GM18868 (cell line): ENCODE data around the gene ZNF627.
"Not testable (repeated sequence)": the region's sequence is repeated elsewhere in the genome, so short reads cannot be mapped to it uniquely, and the experiment has no call there.

Experiments used
- ATAC-seq: cut with Tn5 transposase; IDR thresholded peaks from one replicate; pipeline ENCODE4 v1.9.1; 2021; ENCODE audit warnings: mild to moderate bottlenecking, moderate library complexity; ENCODE audit not compliant: unreplicated experiment

The ZNF627 gene

GRCh38 chr19:11620553-11620952 lies 23.3 kb downstream of the ZNF627 start:
- no peak for ATAC-seq

- not testable (repeated sequence) for ATAC-seq
Measured at GRCh38 chr19:11622401-11622800, 25.1 kb downstream of the ZNF627 start.

GRCh38 chr19:11624069-11624463 lies 26.8 kb downstream of the ZNF627 start:
- no peak for ATAC-seq

DNA sequence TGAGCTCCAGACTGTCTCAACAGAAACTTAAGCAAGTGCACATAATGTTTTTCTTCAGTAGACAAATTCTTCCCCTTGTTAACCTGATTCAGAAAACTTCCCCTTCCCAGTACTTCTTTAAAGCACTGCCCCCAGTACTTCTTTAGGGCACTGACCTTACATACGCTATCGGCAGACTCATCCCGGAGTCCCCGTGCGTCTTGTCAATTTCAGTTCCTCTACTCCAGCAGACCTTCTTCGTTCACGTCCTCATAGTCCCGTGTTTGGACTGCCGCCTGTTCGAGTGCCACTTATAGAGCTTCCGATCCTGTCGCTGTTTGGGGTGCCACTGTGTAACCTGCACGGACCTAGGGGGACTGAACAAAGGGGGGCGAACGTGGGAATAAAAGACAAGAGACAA lies 29.0 kb downstream of the ZNF627 start:
- ATAC-seq: no peak

DNA sequence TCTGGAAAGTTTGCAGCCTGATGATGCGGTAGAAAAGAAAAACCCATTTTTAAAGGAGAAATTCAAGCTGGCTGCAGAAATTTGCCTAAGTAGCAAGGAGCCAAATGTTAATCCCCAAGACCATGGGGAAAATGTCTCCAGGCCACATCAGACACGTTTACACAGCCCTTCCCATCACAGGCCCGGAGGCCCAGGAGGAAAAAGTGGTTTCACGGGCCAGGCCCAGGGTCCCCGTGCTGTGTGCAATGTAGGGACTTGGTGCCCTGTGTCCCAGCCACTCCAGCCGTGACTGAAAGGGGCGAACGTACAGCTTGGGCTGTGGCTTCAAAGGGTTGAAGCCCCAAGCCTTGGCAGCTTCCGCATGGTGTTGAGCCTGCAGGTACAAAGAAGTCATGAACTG lies 35.9 kb downstream of the ZNF627 start:
- no peak for ATAC-seq

- ATAC-seq: not testable (repeated sequence)
Measured at GRCh38 chr19:11634018-11634662, 36.9 kb downstream of the ZNF627 start.

DNA sequence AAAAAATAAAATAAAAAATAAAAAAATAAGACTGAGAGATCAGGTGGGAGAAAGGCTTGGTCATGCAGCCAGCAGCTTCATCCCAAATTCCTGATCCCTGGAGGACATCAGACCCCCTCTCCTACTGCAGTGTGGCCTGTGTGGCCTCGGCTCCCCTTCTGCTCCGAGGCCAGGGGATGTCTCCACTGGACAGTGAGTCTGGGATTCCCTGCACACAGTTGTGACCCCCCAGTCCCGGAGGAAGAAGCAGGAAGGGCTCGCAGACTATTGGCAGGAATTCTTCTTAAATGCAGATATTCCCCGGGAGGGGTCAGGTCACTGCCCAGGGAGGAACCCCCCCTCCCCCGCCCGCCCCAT lies 41.9 kb downstream of the ZNF627 start:
- ATAC-seq: no peak

DNA sequence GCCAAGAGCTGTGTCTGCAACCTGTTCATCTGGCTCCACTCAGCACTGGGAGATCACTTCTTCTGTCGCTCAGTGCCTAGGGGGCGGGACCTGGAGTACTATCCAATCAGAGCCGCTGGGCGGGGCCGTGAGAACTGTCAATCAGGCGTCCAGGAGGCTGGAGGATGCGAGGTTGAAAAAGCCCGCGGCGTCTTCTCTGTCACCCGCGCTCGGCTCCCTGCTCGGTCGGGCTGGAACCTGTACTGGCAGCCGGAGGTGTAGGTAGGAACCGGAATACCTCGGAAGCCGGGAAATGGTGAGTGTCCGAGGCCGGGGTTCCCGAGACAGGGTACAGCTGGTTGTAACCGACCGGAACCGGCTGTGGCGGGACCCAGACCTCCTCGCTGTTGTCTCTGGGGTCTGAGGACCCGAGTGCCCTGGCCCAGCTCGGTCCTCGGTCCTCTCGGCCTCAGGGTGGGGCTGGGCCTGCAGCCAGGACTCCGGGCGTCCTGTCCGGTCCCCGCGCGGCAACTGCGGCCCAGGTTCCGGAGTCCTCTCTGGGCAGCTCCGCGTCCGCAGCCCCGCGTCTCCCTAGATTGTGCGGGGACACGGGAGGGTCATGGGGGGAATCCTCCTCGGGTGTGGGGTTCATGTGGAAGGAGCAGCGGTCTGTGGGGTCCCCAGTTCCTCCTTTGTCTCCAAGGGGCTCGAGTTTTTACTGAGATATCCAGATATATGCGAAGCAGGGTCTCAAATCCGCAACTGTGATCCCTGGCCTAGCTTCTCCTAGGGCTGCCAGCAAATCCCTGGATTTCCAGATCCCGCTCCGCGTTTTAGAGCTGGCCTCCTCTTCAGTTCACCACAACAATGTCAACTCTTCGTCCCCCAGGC lies 42.6 kb downstream of the ZNF627 start:
- peak; percentile 98 for ATAC-seq

DNA sequence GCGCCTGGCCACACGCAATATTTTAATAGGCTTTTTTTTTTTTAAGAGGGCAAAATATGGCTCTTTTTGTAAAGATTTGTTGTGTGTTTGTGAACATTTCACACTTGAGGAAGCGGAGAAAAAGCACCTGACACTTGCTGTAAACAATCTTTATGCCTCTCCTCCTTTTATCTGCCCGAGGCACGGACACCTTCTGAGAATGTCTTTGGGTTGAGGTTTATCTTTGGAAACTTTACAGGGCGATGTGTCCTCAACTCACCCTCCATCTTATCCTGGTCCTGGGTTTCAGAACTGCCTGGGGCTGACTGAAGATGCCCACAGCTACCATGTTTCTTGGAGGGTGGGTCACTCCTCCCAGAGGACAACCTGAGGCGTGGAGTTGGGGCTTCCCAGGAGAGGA lies 44.0 kb downstream of the ZNF627 start:
- no peak for ATAC-seq

DNA sequence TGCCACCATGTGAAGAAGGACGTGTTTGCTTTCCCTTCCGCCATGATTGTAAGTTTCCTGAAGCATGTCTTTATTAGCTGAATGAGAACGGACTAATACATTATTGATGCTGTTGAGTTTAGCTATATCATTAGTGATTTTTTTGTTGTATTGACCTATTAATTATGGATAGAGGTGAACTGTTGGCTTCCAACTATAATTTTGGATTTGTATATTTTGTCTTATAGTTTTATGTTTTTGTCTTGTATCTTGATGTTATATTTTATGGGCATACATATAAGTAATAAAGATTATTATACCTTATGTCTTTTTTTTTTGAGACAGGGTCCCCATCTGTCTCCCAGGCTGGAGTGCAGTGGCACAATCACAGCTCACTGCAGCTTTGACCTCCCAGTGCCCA lies 45.6 kb downstream of the ZNF627 start:
- no peak for ATAC-seq

DNA sequence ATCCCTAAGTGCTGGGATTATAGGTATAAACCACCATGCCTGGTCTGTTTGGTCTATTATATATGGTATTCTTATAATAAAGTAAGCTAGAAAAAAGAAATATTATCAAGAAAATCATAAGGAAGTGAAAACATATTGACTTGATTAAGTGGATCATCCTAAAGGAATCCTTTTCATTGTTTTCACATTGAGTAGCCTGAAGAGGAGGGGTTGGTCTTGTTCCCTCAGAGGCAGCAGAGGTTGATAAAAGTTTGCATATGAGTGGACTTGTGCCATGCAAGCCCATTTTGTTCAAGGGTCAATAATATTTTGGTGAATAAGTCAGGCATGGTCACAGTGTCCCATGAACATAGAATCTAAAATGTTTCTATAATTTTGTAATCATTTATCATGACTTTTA lies 52.7 kb downstream of the ZNF627 start:
- no peak for ATAC-seq

DNA sequence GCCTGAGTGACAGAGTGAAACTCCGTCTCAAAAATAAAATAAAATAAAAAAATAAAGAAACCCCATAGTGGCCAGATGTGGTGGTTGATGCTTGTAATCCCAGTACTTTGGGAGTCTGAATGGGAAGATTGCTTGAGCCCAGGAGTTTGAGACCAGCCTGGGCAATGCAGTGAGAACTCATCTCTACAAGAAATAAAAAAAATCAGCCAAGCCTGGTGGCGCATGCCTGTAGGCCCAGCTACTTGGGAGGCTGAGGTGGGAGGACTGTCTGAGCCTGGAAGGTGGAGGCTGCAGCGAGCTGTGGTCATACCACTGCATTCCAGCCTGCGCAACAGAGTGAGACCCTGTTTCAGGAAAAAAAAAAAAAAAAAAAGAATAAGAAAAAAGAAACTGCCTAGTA lies 53.8 kb downstream of the ZNF627 start:
- no peak for ATAC-seq

GRCh38 chr19:11652056-11652455 lies 54.8 kb downstream of the ZNF627 start:
- no peak for ATAC-seq

DNA sequence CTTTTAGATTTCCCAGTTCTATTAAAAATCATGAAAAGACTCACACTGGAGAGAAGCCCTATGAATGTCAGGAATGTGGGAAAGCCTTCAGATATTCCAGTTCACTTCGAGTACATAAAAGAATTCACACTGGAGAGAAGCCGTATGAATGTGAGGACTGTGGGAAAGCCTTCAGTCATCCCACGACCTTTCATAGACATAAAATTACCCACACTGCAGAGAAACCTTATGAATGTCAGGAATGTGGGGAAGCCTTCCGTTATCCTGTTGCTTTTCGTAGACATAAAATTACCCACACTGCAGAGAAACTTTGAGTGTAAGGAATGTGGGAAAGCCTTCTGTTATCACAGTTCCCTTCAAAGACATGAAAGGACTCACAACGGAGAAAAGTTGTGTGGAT lies 55.2 kb downstream of the ZNF627 start:
- no peak for ATAC-seq

DNA sequence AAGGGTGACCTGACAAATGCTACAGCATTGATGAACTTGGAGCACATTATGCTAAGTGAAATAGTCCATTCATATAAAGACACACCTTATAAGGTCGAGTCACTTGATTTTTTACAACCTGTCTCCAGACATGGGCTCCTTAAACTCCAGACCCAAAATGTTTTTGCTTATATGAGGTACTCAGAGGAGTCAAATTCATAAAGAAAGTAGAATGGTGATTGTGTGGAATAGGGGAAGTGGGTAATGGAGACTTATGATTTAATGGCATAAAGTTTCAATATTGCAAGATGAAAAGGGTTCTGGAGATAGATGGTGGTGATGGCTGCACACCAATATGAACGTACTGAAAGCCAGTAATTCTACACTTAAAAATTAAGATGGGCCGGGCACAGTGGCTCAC lies 59.3 kb downstream of the ZNF627 start:
- no peak for ATAC-seq

DNA sequence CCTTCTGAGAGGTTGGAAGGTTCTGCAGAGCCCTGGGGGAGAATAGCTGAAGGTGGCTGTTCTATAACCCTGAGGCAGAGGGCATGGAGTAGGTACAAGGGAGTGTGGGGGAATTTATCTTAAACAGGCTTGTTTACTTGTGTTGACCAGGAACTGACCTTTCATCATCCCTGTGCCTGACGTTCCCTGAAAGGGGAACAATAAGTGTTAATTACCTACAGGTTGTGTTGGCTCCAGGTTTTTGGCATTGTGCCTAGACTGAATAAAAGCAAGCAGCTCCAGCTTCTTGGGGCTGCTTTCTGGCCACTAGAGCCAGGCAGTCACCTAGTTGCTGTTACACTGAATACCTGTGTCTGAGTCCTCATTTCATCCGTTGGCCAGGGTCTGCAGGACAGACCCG lies 60.0 kb downstream of the ZNF627 start:
- ATAC-seq: no peak

- ATAC-seq: no peak
Measured at GRCh38 chr19:11658970-11659369, 61.7 kb downstream of the ZNF627 start.

DNA sequence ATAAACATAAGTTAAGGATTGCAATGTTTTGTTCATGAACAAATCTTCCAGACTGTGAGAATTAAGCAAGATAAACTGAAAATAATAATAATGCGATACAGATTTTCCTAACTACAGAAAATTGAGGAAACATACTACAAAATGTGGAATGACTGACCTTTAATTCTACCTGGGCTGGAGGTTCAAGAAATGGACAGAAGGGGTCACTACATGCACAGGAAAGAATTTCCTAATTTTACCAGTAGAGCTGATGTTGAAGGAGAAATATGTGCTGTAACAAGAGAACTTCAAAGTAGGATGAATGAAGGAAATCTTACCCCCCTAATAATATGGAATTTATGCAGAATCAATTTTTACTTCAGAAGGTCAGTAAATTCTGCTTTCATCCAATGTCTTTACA lies 62.3 kb downstream of the ZNF627 start:
- no peak for ATAC-seq

GRCh38 chr19:11662278-11662677 lies 65.0 kb downstream of the ZNF627 start:
- no peak for ATAC-seq

GRCh38 chr19:11663181-11663591 lies 65.9 kb downstream of the ZNF627 start:
- ATAC-seq: no peak
